ENCODE data around the gene THBD. TPM values are rescaled to one million over a fixed set of nuclear protein-coding genes. Genes with fewer than 3 reads are reported as not detected.

The THBD gene
- total and polyA plus RNA-seq, 9 of the 15 experiments (the other 6 are each of a cell fraction or from before 2014, with no cell fraction given), result 0.07 to 0.49 (median 0.33) TPM

- H4K20me1 ChIP-seq (replicated peaks; ENCODE audit: control insufficient read depth, insufficient read depth, low read length), result no peaks in the 10 kb centered on the region
- no peaks in the 10 kb centered on the region for H3K9me1 ChIP-seq (ENCODE audit: control insufficient read depth, insufficient read depth, low read length)
- no peak overlapping the region for H3K4me3 ChIP-seq
- no peaks in the 10 kb centered on the region for H3K79me2 ChIP-seq (ENCODE audit: control insufficient read depth, insufficient read depth, low read length)
- H3K27ac ChIP-seq (ENCODE audit: extremely low read depth, low read depth, low read length), result no peak overlapping the region
- FAIRE-seq (no peak), DNase-seq (ENCODE audit: extremely low read depth in 1 of 4, low spot score in 3 of 4) (no peak), ATAC-seq (no peak)
- 39% methylated on average over 2 of the region's 2 CpGs for WGBS (ENCODE audit: insufficient coverage, low coverage, missing lambda C conversion rate)
- no peaks in the 10 kb centered on the region for H3K9me3 ChIP-seq (replicated peaks; ENCODE audit: control insufficient read depth, insufficient read depth, low read depth, low read length)
- in situ Hi-C loops (cut with MboI), result loop anchor here (5.0 kb wide), 1 partner anchor 134 kb away; no protein-coding TSS in a partner anchor
- H3K9ac ChIP-seq (ENCODE audit: insufficient read depth in 1 of 2, low read depth in 2 of 2, low read length in 2 of 2), result no peak overlapping the region
- H3K27me3 ChIP-seq (ENCODE audit: control insufficient read depth in 2 of 2, insufficient read depth in 2 of 2, low read length in 2 of 2), result no peaks in the 10 kb centered on the region
- no peak overlapping the region for H3K4me2 ChIP-seq (ENCODE audit: insufficient read depth, low read length)
- no peaks in the 10 kb centered on the region for H3K36me3 ChIP-seq (ENCODE audit: control insufficient read depth, insufficient read depth, low read length)
- intact Hi-C loops (cut with micrococcal nuclease), result no loop called here
- no peak overlapping the region for H2AFZ ChIP-seq (ENCODE audit: low read depth, low read length)
- ChIA-PET POLR2A (interaction anchor here (1.4 kb wide), 1 partner anchor 201 kb away, joined by 4 read pairs; no protein-coding TSS in a partner anchor), CTCF (ENCODE audit: low intra/inter-chr PET ratio) (no interaction called here)
- H3K4me1 ChIP-seq (replicated peaks in 1 of 2; ENCODE audit: control insufficient read depth in 2 of 2, insufficient read depth in 2 of 2, low read length in 2 of 2), result peaks cover 0 to 24% of the 10 kb centered on the region in 2 experiments; a peak in 2 of 5 replicates
- no TSS peak for BruUV-seq (replicated peaks)
- no peak for TF ChIP-seq ASH1L (IDR thresholded peaks at IDR 0.05; ENCODE audit: borderline replicate concordance, low read depth, partially characterized antibody)
- TF ChIP-seq ZNF696 (CRISPR knock-in tag; conservative IDR thresholded peaks at IDR 0.05), result no peak
- TF ChIP-seq EGR1 (conservative IDR thresholded peaks at IDR 0.05), result no peak
- TF ChIP-seq DACH1 (IDR thresholded peaks at IDR 0.05; ENCODE audit: partially characterized antibody), result no peak
- no peak for TF ChIP-seq ZFP91 (CRISPR knock-in tag; IDR thresholded peaks at IDR 0.05)
- TF ChIP-seq PHF20 (IDR thresholded peaks at IDR 0.05; ENCODE audit: partially characterized antibody), result no peak
- no peak for TF ChIP-seq FOXJ2 (tag; IDR thresholded peaks at IDR 0.05)
- no peak for TF ChIP-seq SMAD1 (IDR thresholded peaks at IDR 0.05; ENCODE audit: low read depth, low read length, partially characterized antibody)
- no peak for TF ChIP-seq ZBTB2 (IDR thresholded peaks at IDR 0.05)
- no peak for TF ChIP-seq ZNF143 (CRISPR knock-in tag; IDR thresholded peaks at IDR 0.05)
- TF ChIP-seq MXD1 (CRISPR knock-in tag; IDR thresholded peaks at IDR 0.05; ENCODE audit: borderline replicate concordance, poor library complexity, severe bottlenecking), result no peak
- no peak for TF ChIP-seq E2F6 (IDR thresholded peaks at IDR 0.05; ENCODE audit: borderline replicate concordance in 1 of 2, extremely low read depth in 1 of 2, insufficient read depth in 1 of 2, insufficient read length in 1 of 2, low read depth in 1 of 2, low read length in 1 of 2, poor library complexity in 1 of 2, severe bottlenecking in 1 of 2)
- TF ChIP-seq MBD1 (CRISPR knock-in tag; IDR thresholded peaks at IDR 0.05), result no peak
- TF ChIP-seq TAL1 (IDR thresholded peaks at IDR 0.05), result no peak
- TF ChIP-seq ZNF444 (CRISPR knock-in tag; IDR thresholded peaks at IDR 0.05), result no peak
These were observed 14.1 kb upstream of the THBD start for GRCh38 chr20:23063581-23063980.
